HG03378 (cell line): Measurements from ENCODE around the gene BRCA1.

ENCODE experiments used
- ATAC-seq: cut with Tn5 transposase; IDR thresholded peaks from one replicate; pipeline ENCODE4 v1.9.1; 2021; ENCODE audit warnings: mild to moderate bottlenecking, moderate library complexity; ENCODE audit not compliant: unreplicated experiment

Gene BRCA1

GRCh38 chr17:43025766-43026537 lies 99.2 kb downstream of the BRCA1 start:
- no peak for ATAC-seq

- ATAC-seq, result no peak
Measured at GRCh38 chr17:43025290-43025657, 99.9 kb downstream of the BRCA1 start.

- no peak for ATAC-seq
Measured at GRCh38 chr17:43024407-43025289, 100.5 kb downstream of the BRCA1 start, which contains the start of gene RND2. Gene RND2, plus strand, starts transcription at chr17:43025231. Its CDS starts 117 bp downstream, at chr17:43025348.

- ATAC-seq, result no peak
Measured at GRCh38 chr17:43021741-43022512, 103.2 kb downstream of the BRCA1 start, which contains the start of gene VAT1. Gene VAT1, minus strand, starts transcription at chr17:43022385. Its CDS starts 63 bp downstream, at chr17:43022322.

GRCh38 chr17:43020789-43021740 lies 104.1 kb downstream of the BRCA1 start:
- ATAC-seq, result no peak

GRCh38 chr17:43020030-43020621 lies 105.0 kb downstream of the BRCA1 start:
- ATAC-seq, result no peak

- no peak for ATAC-seq
Measured at GRCh38 chr17:43019418-43019817, 105.7 kb downstream of the BRCA1 start.

DNA sequence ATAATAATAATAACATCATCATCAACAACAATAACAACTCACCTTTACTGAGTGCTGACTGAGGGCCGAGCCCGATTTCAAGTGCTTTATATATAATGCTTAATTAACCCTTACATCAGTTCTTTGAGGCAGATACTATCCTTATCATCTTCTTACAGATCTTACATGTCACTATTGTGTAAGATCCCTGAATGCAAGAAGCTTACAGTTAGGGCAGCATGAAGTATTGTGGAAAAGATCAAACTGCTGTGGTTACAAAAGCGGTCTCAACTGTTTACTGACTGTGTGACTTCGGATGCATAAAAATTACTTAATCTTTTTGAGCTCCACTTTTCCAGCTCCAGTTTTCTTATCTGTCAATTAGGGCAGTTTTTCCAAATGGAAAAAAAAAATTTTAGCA lies 106.2 kb downstream of the BRCA1 start:
- no peak for ATAC-seq

DNA sequence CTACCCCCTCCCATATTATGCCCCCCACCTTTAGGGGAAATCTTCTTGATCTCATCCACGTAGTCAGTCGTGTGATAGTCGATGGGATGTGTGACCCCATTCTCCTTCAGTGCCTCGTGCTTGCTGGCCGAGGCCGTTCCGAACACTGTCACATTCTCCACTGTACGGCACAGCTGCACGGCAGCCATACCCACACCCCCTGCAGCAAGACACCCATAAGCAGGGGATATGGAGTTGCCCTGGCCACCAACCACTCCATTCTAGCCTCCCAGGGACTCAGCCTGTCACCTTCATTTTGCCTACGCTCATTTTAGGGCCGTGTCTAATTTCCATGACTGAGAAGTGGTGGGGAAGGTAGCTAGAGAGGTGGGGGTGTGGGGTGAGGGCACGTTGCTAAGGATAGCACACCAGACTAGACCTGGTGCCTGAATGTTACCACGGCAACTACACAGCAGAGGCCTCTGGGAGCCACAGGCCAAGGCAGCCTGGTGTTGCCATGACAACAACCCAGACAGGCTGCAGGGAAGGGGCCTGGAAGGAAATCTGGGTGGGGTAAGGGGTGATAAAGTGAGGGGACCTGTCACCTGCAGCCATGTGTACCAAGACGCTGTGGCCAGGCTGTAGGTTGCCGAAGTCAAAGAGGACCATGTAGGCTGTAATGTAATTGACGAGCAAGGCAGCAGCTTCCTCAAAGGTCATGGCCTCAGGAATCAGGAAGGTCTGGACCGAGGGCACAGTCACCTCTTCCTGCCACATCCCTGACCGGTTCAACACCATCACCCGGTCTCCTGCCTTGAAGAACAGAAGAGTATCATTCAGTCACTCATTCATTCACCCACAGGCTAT lies 106.9 kb downstream of the BRCA1 start:
- ATAC-seq, result no peak

- ATAC-seq, result no peak
Measured at GRCh38 chr17:43016216-43016615, 108.9 kb downstream of the BRCA1 start.

- ATAC-seq, result no peak
Measured at GRCh38 chr17:43015579-43015978, 109.6 kb downstream of the BRCA1 start.

DNA sequence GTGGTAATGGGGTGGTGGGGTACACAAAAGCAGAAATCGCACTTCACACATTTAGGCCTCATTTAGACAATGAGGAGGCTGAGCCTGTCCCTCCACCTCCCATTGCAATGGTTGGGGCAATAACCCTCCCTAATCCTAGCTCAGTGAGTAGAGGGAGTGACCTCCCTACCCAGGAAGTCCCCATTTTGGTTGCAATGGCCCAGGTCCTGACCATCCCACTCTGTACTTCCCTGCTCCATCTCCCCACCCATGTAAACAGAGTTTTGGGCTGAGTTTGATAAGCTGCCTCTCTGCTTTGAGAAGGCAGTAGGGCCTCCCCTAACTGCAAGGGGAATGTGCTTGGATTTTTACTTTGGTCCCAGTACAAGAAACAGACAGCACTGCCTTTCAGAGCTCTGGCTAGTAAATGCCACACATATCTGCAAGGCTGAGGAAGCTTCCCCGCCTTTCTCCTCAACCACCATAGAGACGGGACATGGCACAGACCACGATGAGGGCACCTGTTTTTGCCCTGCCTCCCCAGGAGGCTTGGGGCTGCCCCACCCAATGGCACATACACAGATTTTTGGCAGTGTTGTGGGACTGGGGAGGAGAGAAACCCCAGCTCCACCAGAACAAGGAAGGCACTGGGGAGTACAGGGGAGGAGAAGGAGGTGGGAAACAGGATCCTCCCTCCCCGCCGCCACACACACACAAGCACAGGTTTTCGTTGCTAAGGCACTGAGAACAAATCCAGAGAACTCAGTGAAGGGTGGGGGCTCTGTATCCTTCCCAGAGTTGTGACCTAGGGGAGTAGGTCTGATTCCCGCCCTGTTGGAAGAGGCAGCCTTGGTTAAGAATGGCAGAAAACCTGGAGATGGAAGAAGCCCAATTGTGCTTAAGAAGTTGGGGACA lies 110.3 kb downstream of the BRCA1 start:
- no peak for ATAC-seq

GRCh38 chr17:43014020-43014648 lies 111.0 kb downstream of the BRCA1 start:
- ATAC-seq, result no peak

DNA sequence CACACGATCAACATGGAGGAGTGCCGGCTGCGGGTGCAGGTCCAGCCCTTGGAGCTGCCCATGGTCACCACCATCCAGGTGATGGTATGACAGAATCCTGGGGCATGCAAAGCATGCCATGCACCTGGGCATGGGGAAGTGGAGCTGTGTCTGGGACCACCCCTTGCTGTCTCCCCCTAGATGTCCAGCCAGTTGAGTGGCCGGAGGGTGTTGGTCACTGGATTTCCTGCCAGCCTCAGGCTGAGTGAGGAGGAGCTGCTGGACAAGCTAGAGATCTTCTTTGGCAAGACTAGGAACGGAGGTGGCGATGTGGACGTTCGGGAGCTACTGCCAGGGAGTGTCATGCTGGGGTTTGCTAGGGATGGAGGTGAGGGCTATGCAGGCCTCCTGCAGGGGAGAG lies 111.9 kb downstream of the BRCA1 start:
- no peak for ATAC-seq

- no peak for ATAC-seq
Measured at GRCh38 chr17:43011728-43012472, 113.3 kb downstream of the BRCA1 start.

DNA sequence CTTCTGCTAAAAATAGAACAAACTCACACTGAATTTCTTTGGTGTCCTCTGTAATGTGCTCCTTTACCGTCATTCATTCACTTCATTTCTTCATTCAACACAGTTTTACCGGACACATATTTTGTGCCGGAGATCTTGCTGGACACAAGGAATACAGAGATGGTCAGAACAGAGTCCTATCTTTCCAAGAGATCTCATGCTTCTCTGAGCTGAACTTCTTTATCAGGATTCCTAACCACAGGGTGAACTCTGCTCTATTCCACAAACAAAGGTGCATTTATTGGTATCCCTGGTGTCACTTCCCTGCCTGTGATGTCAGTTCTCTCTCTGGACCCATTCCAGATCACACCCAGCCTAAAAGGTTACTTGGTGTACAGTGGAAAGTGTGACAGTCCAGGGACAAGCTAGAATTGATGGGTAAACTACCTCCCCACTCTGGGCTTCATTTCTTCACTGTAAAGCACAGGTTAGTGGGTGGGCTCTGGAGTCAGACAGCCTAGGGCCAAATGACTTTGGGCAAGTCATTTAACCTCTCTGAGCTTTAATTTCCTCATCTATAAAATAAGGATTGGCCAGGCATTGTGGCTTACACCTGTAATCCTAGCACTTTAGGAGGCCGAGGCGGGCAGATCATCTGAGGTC lies 114.4 kb downstream of the BRCA1 start:
- no peak for ATAC-seq
